NCI-H748 (cell line): Measurements from ENCODE around the gene EMSY.
"Not testable (repeated sequence)": the region's sequence is repeated elsewhere in the genome, so short reads cannot be mapped to it uniquely, and the experiment has no call there.

ENCODE experiments used
- DNase-seq: peaks from one replicate; lab custom pipeline; 2025; ENCODE audit not compliant: unreplicated experiment; lab: John Stamatoyannopoulos, UW

The EMSY gene

GRCh38 chr11:76562541-76562940 lies 117.7 kb downstream of the EMSY start:
- DNase-seq, result no peak

DNA sequence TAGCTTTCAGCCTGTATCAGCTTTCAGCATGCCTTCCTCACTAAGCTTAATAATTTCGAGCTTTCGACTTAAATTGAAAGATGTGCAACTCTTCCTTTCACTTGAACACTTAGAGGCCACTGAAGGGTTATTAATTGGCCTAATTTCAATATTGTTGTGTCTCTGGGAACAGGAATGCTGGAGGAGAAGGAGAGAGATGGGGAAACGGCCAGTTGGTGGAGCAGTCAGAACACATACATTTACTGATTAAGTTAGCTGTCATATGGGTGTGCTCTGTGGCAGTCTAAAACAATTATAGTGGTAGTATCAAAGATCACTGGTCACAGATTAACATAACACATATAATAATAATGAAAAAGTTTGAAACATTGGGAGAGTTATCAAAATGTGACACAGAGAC lies 119.5 kb downstream of the EMSY start:
- no peak for DNase-seq

DNA sequence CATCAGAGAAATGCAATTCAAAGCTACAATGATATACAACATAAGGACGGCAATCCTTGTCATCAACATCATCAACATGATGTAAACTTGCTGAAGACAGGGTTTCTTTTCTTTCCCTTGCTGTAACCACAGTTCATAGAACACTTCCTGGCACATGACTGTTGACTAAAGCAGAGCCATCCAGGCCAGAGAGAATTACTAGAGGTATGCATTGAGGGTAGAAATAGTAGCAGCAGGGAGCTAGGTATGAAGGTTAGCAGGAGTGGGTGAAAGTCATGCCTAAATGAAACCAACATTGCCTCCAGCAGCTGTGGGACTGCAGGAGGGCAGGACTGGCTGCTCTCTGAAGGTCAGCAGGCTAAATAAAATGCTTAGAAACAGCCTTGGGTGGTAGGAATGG lies 122.0 kb downstream of the EMSY start:
- DNase-seq, result no peak

GRCh38 chr11:76567261-76567660 lies 122.4 kb downstream of the EMSY start:
- DNase-seq, result no peak

- DNase-seq, result no peak
Measured at GRCh38 chr11:76568139-76568538, 123.3 kb downstream of the EMSY start.

DNA sequence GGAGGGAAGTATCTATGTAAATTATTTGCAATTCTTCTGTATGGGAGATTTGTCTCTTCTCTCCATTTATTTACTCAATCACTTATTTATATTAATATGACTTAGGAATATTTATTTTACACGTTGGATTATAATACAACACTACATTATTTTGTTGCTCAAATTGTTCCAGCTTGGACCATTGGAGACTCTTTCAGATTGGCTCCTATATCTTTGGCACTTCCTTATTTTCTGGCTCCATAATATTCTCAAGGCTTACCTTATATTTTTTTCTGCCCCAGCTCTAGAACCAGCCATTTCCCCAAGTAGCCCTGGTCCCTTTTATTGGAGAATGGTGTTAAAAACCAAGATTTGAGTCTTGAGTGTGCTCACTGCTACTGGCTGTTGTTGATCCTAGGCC lies 123.8 kb downstream of the EMSY start:
- DNase-seq, result no peak

DNA sequence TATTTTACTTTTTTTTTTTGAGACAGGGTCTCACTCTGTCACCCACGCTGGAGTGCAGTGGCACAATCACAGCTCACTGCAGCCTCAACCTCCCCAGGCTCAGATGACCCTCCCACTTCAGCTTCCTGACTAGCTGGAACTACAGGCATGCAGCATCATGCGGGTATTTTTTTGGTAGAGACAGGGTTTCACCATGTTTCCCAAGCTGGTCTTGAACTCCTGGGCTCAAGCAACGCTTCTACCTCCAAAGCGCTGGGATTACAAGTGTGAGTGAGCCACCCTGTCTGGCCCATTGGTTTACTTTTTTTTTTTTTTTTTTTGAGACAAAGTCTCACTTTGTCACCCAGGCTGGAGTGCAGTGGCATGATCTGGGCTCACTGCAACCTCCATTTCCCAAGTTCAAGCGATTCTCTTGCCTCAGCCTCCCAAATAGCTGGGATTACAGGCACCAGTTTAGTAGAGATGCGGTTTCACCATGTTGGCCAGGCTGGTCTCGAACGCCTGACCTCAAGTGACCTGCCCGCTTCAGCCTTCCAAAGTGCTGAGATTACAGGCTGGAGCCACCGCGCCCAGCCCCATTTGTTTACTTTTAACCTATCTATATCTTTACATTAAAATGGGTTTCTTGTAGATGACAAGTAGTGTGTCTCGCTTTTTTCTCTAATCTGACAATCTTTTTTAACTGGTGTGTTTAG lies 127.5 kb downstream of the EMSY start:
- DNase-seq, result not testable (repeated sequence)

- DNase-seq, result no peak
Measured at GRCh38 chr11:76574406-76574805, 129.6 kb downstream of the EMSY start.

DNA sequence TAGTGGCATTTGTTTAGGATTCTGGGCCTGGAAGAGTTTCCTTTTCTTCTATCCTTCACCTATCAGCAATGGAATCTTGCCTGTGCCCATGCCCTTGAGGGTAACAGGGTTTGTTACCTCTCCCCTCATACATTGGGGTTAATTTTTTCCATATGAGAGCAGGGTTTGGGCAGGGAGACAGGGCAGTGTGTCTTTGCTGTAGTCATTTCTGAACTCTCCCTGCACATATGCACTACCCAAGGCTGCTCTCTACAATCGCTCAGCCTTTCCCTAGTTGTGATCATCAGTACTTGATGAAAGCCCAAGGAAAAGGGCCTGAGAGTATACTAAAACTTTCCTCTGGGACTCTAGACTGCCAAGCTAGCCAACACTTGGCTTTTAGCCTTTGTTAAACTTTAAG lies 130.1 kb downstream of the EMSY start:
- no peak for DNase-seq

DNA sequence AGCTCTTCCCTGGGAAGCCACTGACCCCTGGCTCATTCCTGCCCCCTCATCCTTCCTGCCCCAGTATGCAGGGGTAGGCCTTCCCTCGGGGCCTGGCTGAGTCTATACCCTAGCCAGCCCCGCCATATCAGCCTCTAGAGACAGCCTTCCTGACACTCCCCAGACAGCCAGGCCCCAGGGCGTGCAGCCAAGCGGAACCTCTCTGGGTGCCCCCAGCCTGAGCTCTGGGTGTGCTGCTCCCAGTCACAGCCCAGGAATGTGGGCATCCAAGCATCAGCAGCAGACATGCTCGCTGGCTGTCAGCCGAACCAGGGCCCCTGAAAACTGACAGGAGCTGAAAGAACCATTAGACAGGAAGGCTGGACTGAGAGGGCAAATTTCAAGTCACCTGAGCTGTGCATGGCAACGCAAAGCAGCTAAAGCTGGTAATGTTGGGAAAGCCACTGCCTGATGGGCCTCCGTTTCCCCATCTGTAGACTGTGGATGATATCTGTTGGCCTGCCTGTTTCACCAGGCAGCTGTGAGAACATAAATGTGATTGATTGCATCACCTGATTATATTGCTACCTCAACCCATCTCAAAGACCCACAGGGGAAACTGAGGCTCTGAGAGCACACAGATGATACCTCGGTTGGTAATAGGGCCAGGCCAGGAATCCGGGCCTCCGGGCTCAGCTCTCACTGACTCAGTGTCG lies 132.6 kb downstream of the EMSY start:
- no peak for DNase-seq

- no peak for DNase-seq
Measured at GRCh38 chr11:76577921-76578653, 133.3 kb downstream of the EMSY start.

- no peak for DNase-seq
Measured at GRCh38 chr11:76578654-76579055, 133.8 kb downstream of the EMSY start.

DNA sequence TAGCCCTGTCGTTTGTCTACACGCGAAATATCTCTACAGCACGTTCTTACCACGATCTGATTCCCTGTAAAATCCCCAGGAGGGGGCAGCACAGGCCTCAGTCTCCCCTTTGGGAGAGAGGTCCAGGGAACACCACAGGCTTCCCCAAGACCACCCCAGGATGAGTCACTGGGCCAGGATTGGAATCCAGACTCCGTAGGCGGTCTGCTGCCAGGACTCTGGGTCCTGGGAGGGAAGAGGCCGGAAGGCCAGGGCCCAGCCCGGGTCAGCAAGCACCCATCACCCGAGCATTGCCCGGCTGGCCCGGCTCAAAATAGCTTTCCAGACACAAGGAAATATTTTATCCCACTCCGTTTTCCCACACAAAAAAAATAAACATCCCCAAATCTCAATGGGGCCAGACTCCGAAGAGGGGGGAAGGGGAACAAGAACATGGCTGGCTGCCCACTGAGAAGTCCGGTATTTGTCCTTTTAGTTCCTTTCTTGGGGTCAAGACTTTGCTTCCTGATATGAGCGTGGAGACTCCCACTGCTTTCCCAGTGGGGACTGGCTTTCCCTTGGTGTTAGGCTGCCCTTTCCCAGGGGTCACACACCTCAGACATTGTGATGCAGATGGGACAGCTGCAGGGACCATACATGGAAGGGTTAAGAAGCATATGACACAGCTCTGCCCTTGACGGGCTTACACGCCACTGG lies 134.4 kb downstream of the EMSY start:
- no peak for DNase-seq

- no peak for DNase-seq
Measured at GRCh38 chr11:76579752-76580151, 134.9 kb downstream of the EMSY start.

- not testable (repeated sequence) for DNase-seq
Measured at GRCh38 chr11:76582471-76582870, 137.7 kb downstream of the EMSY start.

GRCh38 chr11:76587820-76588454 lies 143.1 kb downstream of the EMSY start:
- no peak for DNase-seq

- DNase-seq, result no peak
Measured at GRCh38 chr11:76588455-76589325, 143.9 kb downstream of the EMSY start.

DNA sequence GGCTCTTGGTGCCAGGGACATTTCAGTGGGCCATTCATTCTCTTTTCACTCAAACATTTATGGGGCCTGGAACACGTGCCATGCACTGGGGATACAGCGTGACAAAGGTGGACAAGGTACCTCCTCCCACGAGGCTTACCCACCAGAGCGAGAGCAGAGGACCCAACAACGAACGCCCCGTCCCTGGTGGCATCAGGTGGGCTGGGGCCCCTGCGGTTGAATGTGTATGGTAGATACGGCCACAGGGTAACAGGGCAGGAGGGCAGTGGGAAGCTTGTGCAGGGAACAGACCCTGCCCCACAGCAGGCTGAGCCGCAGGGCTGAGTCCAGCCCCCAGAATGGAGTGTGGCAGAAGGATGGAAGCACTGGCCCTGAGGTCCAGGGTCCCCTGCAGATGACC lies 144.7 kb downstream of the EMSY start:
- no peak for DNase-seq

DNA sequence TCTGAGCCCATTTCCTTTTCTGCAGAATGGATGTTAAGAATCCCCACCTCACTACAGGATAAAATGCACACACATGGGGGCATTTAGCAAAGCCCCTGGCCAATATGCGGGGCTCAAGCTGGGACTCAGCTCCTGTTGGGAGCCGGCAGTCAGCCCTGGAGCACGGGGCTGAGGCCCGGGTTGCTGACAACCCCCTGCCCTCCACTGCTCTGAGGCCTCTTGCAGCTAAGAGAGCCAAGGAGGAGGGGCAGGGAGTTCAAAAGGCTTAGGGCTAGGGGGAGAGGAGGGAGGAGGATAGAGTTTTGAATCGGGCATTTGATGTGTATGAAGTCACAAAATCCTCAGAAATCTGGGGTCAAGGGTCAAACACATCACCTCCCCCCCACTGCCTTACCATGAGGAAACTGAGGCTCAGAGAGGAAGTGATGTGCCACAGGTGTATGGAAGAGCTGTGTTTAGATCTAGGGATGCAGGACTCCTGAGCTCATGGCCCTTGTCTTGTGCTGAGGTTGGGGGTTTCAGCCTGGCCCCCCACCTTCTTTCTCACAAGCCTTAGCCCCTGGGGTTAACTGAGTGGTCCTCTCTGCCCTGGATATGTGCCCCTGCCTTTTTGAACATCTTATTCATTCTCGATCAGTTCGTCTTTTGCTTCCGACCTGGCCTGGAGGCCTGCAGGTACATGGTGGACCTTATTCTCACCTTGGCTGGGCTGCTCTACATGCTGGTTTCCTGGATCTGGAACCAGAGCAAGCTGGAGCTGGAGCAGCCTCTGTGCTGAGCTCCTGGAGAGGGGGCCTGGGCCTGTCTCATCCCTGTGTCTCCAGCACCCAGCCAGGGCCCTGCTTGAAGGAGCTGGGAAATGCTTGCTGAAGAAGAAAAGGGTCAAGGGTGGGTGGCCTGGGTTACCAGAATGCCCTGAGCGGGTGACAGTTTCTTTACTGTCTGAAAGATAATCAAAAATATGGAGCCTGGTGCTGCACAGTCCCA lies 145.4 kb downstream of the EMSY start:
- DNase-seq, result no peak
